ENCODE data around the gene FKBP10. TPM values are rescaled to one million over a fixed set of nuclear protein-coding genes. Genes with fewer than 3 reads are reported as not detected.
"Not testable (repeated sequence)": the region's sequence is repeated elsewhere in the genome, so short reads cannot be mapped to it uniquely, and the experiment has no call there.

Gene FKBP10
- total RNA-seq, 3 donors from 2014 or later: 35.9 to 43.3 (median 39.4) TPM

GRCh38 chr17:41822216-41823140, 9.7 kb downstream of the FKBP10 start:
- intact Hi-C loops (cut with DNase I; ENCODE audit: low total_unique reads): no loop called here
- Histone ChIP-seq H3K4me3 (no peak overlapping the region), H3K36me3 (no peaks in the 10 kb centered on the region), H3K9me3 (no peaks in the 10 kb centered on the region), H3K4me1 (no peaks in the 10 kb centered on the region), H3K27ac (peak overlapping the region in 1 of 2 donors; percentile 19), H3K27me3 (no peaks in the 10 kb centered on the region)
- DNase-seq (ENCODE audit: low spot score in 2 of 2): no peak
- TF ChIP-seq CTCF (IDR thresholded peaks at IDR 0.05) (no peak), POLR2AphosphoS5 (IDR thresholded peaks at IDR 0.05) (no peak), POLR2A (IDR thresholded peaks at IDR 0.05) (no peak)

DNA sequence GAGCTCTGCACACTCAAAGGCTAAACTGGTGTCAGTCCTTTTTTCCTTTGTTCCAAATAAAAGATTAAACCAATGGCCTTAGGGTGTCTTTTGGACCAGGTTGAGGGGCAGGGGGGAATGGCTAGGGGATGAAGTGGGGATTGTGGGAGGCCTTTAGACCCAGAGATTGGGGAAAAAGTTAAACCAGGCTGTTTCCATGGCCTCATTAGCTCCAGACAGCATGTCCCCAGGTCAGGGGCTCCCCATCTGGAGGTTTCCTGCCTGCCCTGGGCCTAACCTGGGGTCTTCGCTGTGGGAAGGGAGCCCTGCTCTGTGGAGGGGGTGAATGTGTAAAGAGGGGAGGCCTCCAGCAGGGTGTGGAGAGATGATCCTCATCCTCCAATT, 10.3 kb downstream of the FKBP10 start:
- intact Hi-C loops (cut with DNase I; ENCODE audit: low total_unique reads): no loop called here
- no peak for DNase-seq (ENCODE audit: low spot score in 2 of 2)

GRCh38 chr17:41823580-41823979, 10.8 kb downstream of the FKBP10 start:
- peak overlapping the region in 1 of 2 donors; percentile 26 for H3K27ac ChIP-seq
- no peaks in the 10 kb centered on the region for H3K9me3 ChIP-seq
- no peak for DNase-seq (ENCODE audit: low spot score in 2 of 2)
- TF ChIP-seq POLR2A (IDR thresholded peaks at IDR 0.05): no peak
- no peak for TF ChIP-seq POLR2AphosphoS5 (IDR thresholded peaks at IDR 0.05)
- TF ChIP-seq CTCF (IDR thresholded peaks at IDR 0.05): no peak
- no peak overlapping the region for H3K4me3 ChIP-seq
- H3K36me3 ChIP-seq: no peaks in the 10 kb centered on the region
- H3K4me1 ChIP-seq: no peaks in the 10 kb centered on the region
- intact Hi-C loops (cut with DNase I; ENCODE audit: low total_unique reads): no loop called here
- H3K27me3 ChIP-seq: no peaks in the 10 kb centered on the region

More for the DNA sequence above, 10.3 kb downstream of the FKBP10 start:
- no peaks in the 10 kb centered on the region for H3K27me3 ChIP-seq
- no peaks in the 10 kb centered on the region for H3K4me1 ChIP-seq
- TF ChIP-seq POLR2AphosphoS5 (IDR thresholded peaks at IDR 0.05) (no peak), CTCF (IDR thresholded peaks at IDR 0.05) (no peak), POLR2A (IDR thresholded peaks at IDR 0.05) (no peak)
- H3K27ac ChIP-seq: no peak overlapping the region
- H3K9me3 ChIP-seq: no peaks in the 10 kb centered on the region
- H3K36me3 ChIP-seq: no peaks in the 10 kb centered on the region
- H3K4me3 ChIP-seq: no peak overlapping the region

- no peak for TF ChIP-seq CTCF (IDR thresholded peaks at IDR 0.05)
- no peak for TF ChIP-seq POLR2AphosphoS5 (IDR thresholded peaks at IDR 0.05)
- TF ChIP-seq POLR2A (IDR thresholded peaks at IDR 0.05): no peak
- Histone ChIP-seq H3K4me1 (no peaks in the 10 kb centered on the region), H3K9me3 (no peaks in the 10 kb centered on the region), H3K27me3 (no peaks in the 10 kb centered on the region), H3K36me3 (no peaks in the 10 kb centered on the region), H3K27ac (peak overlapping the region in 1 of 2 donors; percentile 32), H3K4me3 (no peak overlapping the region)
- intact Hi-C loops (cut with DNase I; ENCODE audit: low total_unique reads): no loop called here
- DNase-seq (ENCODE audit: low spot score in 2 of 2): no peak
These were observed 11.3 kb downstream of the FKBP10 start for GRCh38 chr17:41824086-41824485.

GRCh38 chr17:41825175-41825845, 12.5 kb downstream of the FKBP10 start:
- Histone ChIP-seq H3K9me3 (no peaks in the 10 kb centered on the region), H3K27me3 (no peaks in the 10 kb centered on the region), H3K27ac (no peak overlapping the region), H3K36me3 (no peaks in the 10 kb centered on the region), H3K4me3 (no peak overlapping the region), H3K4me1 (no peaks in the 10 kb centered on the region)
- DNase-seq (ENCODE audit: low spot score in 2 of 2): peak in 1 of 2 donors; percentile 34
- no peak for TF ChIP-seq POLR2A (IDR thresholded peaks at IDR 0.05)
- no peak for TF ChIP-seq CTCF (IDR thresholded peaks at IDR 0.05)
- no peak for TF ChIP-seq POLR2AphosphoS5 (IDR thresholded peaks at IDR 0.05)
- intact Hi-C loops (cut with DNase I; ENCODE audit: low total_unique reads): no loop called here

DNA sequence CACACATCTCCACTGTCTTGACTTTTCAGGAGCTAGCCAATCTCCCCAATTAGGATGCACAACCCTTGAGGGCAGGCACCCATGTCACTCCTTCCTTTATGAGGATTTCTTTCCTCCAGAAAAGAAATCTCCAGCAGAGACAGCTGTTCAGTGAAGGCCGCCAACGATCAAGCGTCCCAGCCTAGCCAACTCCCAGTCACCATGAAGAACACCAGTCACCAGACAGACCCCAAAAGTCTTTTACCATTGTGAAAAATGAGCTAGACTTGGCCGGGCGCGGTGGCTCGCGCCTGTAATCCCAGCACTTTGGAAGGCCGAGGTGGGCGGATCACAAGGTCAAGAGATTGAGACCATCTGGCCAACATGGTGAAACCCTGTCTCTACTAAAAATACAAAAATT, 17.2 kb downstream of the FKBP10 start:
- H3K27me3 ChIP-seq; H3K9me3 ChIP-seq; DNase-seq (ENCODE audit: low spot score in 2 of 2); H3K36me3 ChIP-seq; H3K27ac ChIP-seq; intact Hi-C loops (cut with DNase I; ENCODE audit: low total_unique reads); H3K4me1 ChIP-seq; H3K4me3 ChIP-seq: not testable (repeated sequence)

All from breast epithelium (tissue), 4 donors.